GM15510 (cell line): ENCODE measurements around the gene OPA3.

Experiments
- POLR2A ChIP-seq: IDR thresholded peaks from 3 replicates; pipeline ENCODE4 v1.6.1; 2011; ENCODE audit warnings: borderline replicate concordance; ENCODE audit not compliant: insufficient read length; ENCODE audit errors: extremely low read depth

Gene OPA3

DNA sequence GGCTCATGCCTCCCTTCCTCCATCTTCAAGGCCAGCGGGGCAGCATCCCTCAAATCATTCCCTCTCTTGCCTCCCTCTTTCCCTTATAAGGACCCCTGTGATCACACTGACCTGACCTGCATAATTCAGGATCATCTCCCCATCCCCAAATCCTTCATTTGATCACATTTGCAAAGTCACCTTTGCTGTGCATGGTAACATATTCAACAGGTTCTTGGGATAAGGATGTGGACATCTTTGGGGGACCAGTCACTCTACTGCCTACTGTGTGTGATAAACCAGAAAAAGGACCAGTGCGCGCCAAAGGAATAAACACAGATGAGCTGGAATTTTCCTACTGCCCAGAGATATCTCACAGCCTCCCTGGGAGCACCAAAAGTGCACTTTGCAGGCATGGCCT lies 7.9 kb downstream of the OPA3 start:
- TF ChIP-seq POLR2A, result no peak

DNA sequence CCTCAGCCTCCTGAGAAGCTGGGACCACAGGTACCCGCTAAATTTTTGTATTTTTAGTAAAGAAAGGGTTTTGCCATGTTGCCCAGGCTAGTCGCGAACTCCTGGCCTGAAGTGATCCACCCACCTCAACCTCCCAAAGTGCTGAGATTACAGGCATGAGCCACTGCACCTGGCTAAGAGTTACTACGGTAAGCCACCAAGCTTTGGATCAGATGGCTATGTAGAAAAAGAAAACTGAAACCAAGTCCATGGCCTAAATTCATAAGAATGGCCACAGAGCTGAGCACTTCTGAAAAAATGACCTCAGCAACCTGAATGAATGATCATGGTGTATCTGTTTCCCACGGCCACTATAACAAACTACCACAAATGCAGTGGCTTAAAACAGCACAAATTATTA lies 9.4 kb downstream of the OPA3 start:
- no peak for TF ChIP-seq POLR2A

DNA sequence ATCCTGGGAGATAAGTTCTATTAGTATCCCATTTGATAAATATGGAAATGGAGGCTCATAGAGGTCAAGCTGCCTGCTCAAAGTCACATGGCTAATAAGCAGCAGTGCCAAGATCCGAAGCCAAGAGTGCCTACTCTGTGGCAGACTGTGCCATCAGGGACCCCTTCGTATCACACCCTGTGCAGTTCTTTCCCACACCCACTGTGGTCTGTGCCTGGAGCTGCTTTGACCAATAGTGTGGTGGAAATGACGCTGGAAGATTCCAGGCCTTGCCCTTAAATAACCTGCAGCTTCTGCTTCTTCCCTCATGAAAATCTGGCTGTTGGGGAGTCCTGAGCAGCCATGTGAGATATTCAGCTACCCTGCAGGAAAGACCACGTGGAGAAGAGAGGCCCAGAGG lies 10.1 kb downstream of the OPA3 start:
- TF ChIP-seq POLR2A, result no peak

DNA sequence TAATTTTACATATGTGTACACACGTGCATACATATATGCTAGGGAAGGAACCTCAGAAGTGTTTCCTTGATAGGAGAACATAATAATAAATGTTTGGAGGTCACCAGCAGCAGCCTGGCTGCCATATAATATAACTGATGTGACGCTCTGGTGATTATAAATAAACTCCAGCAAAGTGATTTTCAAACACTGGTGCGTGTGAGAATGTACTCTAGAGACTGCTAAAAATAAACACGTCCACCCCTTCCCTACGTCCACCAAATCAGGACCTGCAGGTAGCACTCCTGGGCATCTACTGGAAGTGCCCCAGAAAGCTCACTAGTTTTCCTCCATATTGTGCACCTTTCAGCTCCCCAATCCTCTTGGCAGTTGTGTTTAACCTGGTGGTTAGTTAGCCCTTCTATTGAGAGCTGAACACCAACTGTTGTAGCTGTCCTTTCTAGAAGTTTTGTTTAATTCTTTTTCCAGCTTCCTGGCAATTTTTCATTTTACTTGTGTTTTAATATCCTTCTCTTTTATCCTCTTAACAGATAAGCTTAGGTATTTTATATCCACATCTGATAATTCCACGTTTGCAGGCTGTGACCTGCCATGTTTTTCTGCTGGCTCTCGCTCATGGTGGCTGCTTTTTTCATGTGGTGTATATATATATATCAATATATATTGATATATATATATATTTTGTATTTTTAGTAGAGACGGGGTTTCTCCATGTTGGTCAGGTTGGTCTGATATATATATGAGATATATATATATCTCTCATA lies 13.0 kb downstream of the OPA3 start:
- no peak for TF ChIP-seq POLR2A

DNA sequence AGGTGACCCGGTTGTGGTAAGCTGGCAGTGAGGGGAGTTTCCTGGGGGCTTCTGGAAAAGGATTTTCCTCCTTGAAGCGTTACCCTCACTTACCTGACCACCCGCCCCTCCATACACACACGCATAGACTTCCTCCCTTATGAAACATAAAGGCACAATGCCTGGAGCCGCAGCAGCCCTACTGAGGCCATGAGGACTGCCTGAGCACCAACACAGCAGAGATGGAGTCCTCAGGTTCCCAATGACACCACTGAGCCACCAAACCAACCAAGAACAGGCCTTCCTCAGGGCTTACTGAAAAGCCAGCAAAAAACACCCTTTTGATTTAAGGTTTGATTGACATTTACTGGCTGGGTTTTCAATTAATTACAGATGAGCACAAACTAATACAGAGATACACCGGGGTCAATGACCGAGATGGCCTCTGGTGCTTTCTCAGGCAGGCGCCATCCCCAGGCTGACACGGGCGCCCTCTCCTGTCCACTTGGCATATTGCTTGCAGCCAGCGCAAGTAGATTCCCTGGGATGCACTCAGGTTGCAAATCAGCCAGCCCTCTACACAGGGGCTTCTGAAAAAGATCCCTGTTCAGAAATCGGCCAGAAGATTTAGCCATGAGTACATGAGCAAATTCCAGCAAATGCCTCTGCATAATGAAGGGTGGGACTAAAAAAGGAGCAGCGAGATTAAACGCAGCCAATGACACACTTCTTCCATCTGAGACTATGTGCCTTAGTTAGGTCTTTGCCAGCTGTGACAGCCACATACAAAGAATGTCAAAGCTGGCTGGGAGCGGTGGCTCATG lies 14.8 kb downstream of the OPA3 start:
- TF ChIP-seq POLR2A, result no peak

DNA sequence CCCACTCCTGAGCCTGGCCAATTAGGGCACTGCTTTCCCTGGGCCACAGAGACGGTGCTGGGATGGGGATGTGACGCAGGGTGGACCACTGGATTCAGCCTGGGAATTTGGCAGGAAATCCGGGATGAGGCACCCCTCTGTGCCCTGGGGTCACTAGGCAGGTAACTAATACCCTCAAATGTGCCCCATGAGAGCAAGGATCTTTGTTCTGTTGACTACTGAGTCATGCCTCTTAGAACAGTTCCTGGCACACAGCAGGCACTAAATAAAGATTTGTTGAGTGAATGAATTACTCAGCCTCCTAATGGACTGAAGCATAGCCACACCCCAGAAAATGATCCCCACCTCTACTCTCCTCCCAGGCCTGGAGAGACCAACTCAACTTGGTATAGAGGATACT lies 15.9 kb downstream of the OPA3 start:
- TF ChIP-seq POLR2A, result no peak

DNA sequence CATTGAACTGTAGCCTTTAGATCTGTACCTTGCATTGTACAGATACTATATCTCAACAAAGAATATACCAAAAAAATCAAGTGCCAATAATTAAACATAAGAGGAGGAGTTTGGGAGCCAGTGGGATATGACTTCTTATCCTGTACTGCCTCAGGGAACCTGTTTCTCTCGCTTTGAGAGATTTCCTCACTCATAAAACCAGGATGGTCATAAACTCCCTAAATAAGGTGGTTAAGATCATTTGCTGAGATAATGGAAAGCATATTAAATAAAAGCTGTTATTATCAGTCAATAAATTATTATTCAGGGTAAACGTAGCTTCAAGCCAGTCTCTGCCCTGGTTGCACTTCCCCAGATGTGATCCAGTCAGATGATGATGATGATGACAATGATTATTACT lies 17.0 kb downstream of the OPA3 start:
- no peak for TF ChIP-seq POLR2A

DNA sequence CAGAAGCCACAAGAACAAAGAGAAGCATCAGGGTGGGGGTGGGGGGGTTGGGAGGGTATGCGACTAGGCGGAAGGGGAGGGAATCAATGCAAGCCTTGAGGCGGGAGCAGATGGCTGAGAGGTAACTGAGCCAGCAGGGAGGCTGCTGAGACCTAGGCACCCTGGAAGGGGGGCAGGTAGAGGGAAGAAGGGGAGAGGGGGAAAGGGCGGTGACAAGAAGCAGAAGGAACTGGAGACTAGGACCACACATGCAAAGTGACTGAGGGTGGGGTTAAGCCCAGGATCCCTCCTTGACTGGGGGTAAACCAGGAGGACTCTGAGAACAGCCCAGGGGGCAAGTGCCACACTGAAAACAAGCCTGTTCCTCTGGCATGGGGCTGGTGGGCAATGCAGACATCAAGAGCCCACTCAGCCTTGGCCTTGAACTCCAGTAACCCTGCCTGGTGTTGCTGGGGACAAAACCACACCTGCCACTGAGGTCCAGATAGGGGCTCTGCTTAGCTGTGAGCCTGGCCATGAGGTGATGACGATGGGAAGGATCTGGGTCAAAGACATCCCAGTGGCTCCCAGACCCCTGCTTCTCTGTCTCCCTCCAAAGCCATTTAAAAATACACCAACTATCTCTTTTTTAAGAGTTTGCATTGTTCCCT lies 20.3 kb downstream of the OPA3 start:
- no peak for TF ChIP-seq POLR2A

DNA sequence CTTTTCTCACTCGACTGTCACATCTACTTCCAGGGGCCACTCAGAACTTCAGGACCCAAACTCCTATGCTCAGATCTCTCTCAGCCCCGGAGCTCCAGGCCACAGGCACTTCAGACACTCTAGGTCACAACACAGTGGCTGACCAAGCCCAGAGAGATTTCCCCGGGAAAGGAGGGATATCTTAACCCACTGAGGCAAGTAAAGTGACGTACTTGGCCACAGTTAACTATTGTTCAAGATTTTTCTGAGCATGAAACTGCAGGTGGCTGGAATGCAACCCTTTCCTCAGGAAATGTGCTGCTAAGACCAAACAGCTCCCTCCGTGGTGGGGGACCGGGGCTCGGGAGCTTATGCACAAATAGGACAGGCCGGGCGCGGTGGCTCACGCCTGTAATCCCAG lies 23.9 kb downstream of the OPA3 start:
- no peak for TF ChIP-seq POLR2A

DNA sequence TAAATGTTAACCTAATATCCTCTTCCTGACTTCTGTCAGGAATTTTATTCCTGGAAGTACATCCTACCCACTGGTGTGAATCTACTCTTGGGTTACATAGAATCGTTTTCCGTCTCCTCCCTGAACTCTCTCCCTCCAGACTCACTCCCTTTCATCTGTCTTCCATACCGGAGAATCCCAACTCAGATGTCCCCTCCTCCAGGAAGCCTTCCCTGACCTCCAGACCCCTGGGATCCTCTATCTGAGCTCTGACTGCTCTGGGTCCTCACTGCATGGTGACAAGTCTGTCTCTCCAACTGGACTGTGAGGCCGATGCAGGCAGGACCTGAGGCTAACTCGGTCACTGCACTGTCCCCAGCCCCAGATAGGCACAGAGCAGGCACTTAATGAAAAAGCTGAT lies 24.6 kb downstream of the OPA3 start:
- TF ChIP-seq POLR2A, result no peak

DNA sequence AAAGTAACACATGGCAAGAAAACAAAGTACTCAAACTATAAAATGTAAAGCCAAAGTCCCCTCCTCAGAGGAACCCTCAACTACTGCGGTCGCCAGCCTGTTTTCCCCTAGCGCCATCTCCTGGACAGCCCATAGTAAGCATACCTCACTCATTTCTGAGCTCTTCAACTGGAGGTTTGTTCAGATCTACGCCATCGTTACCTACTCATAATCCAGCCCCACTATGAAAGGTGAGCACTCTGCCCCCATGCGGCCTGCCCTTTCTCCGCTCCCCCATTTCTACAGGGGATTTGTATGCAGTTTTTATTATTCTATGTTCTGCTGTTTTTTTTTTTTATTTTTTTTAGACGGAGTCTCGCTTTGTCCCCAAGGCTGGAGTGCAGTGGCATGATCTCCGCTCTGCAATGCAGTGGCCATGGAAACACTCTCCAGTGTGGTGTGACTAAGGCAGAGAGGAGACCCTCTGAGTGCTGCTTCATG lies 26.2 kb downstream of the OPA3 start:
- no peak for TF ChIP-seq POLR2A

DNA sequence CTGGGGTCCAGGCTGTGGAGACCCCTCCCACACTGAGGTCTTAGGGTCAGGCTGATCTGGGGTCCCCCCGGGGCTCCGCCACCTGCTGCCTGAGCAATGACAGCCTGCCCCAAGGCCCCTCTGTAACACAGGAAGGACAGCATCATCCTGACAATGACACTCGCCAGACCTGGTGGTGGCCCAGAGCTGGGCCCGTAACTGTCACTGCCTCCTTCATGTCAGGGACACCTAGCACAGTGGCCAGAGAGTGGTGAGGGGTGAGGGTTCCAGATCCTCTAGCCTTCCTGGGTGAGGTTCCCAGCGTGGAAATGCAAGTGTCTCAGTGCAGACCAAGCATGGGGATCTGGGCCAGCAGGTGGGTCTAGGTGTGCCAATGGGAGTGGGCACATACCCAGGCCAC lies 27.8 kb downstream of the OPA3 start:
- no peak for TF ChIP-seq POLR2A

DNA sequence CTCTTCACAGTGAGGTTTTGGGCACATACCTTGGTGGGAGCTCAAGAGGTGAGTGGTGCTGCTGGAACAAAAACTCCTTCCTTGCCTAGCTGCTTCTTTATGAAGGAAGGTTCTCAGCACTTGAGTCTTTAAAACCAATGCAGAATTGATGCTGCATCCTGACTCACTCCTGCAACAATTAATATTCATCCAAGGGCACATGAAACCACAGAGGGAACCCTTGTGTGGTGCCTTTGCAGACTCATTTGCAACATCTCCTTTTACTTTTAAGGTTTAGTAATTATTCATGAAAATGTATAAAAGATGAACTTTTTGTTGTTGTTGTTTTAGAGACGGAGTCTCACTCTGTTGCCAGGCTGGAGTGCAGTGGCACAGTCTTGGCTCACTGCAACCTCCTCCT lies 30.1 kb downstream of the OPA3 start:
- no peak for TF ChIP-seq POLR2A

DNA sequence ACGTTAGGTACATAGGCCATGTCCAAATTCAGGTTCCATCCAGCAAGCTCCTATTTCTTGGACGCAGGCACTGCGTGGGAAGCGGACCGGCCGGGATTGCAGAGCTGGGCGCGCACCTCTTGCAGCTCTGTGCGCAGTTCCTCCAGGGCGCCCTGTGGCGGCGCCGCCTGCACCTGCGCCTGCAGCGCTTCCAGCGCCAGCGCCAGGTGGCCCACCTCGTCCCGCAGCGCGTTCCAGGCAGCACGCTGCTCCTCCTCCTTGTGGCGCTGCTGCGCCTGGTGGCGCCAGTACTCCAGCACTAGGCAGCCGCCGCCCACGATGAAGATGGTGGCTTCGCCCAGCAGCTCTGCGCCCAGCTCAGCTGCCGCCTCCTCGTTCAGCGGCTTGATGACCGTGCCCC lies 31.1 kb downstream of the OPA3 start:
- TF ChIP-seq POLR2A, result no peak

DNA sequence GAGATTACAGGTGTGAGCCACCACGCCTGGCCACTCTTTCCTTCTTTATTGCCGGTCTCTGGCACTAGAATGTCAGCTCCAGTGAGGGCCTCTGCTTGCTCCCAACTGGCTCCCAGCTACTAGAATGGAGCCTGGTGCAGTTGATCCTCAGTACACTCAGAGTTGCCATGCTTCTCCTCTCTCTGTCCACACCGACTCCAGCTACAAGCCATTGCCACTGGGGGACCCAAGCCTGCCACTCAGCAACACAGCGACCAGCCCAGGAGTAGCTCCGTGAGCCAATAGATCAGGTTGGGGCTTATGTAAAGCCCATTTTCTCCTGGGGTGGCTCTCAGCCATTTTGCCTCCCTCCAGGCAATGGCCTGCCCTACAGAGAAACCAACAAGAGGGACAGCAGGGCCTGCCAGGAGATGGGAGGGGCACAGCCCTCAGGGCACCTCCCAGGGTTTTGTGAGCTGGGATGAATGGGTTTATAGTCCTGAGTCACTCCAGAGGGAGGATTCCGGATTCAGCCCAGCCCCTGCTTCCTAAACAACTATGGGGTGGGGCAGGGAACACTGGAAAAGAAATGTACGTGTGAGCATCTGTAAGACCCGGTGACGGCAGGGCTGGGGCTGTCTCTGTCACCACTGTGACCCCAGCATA lies 36.5 kb downstream of the OPA3 start:
- no peak for TF ChIP-seq POLR2A
